Fibroblast of upper back skin (primary cell): ENCODE data around the gene AGBL4.

Source experiments
- DNase-seq: peaks from one replicate; pipeline ENCODE4 v3.0.0-alpha.2; 2013

AGBL4 gene

GRCh38 chr1:48673332-48674105, 1350.2 kb downstream of the AGBL4 start:
- DNase-seq, result no peak

DNA sequence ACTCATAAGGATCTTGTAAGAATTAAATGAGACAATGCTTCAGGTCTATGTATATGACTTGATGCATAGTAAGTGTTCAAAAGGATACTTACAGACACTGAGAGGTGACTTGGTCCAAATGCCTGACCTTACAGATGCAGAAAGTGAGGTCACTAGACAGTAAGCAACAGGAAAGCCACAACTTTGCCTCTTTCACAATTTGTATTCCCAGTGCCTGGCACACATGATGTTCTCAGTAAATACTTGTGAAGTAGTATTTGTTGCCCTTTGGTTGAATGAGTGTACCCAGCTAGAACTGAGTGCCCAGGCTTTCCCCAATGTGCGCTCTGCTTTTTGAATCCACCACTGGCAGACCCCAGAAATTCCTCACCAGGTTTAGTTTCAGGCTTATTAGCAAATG, 1352.2 kb downstream of the AGBL4 start:
- DNase-seq, result no peak

DNA sequence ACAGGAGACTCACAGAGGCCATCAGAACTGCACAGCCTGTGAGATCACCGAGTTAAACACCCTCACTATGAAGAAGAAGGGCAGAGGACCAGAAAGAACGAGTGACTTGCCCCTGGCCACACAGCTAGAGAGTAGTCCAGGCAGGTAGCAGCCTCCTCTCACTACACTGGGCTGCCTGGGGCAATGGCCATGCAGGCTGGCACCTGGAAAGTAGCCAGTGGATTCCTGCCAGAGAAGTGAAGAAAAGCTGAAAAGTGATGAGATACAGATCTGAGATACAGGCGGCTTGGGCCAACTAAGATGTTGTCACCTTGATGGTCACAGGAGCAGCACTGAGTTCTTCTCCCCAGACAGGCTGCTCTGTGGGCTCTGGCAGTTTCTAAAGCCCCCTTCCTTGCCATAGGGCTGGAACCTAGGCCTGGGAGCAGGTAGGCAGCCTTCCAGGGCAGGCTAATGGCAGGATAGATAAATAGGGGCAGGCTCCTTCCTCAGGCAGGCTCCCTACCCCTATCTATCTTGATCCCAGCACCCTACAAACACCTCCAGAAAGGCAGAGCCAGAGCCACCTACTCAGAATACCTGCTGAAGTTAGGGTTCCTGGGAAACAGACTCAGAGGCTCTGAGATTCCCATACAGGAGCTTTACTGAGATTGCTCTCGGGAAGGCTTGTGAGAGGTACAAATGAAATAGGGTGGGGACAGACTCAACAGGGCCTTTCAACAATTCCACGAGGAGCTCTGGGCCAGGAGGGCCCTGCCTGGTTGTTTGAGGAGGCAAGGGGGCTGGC, 1353.3 kb downstream of the AGBL4 start:
- no peak for DNase-seq

DNA sequence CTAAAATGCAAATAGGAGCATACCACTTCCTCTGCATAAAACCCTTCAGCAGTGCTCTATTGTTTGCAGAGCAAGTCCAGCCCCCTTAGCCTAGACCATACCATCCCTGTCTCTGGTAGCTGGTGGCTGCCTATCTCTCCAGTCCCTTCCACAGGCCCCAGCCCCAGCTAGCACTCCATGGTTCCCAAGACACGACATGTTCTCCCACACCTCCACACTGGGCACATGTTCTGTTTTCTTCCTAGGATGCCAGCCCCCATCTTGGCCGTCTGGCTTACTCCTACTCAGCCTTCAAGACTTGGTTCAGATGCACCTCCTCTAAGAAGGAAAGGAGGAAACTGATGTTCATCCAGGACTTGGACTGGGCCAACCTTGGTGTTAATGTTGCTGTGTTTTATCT, 1355.4 kb downstream of the AGBL4 start:
- DNase-seq, result no peak

DNA sequence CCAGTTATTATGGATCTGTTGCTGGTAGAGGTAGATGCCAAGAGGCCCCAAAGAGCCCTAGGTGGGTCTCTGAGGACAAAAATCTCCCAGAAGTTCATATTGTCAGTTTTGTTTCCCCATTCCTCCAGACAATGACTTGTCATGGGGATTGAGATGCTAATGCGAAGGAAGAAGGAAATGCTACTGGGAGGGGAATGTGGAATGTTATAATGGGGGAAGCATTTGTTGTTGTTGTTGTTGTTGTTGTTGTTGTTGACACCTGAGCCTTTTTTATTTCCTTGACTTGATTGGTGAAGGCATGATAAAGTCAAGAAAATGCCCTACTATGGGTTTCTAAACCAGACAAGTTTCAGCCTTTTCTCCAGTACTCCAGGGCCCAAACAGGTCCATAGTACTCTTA, 1356.0 kb downstream of the AGBL4 start:
- DNase-seq, result no peak

DNA sequence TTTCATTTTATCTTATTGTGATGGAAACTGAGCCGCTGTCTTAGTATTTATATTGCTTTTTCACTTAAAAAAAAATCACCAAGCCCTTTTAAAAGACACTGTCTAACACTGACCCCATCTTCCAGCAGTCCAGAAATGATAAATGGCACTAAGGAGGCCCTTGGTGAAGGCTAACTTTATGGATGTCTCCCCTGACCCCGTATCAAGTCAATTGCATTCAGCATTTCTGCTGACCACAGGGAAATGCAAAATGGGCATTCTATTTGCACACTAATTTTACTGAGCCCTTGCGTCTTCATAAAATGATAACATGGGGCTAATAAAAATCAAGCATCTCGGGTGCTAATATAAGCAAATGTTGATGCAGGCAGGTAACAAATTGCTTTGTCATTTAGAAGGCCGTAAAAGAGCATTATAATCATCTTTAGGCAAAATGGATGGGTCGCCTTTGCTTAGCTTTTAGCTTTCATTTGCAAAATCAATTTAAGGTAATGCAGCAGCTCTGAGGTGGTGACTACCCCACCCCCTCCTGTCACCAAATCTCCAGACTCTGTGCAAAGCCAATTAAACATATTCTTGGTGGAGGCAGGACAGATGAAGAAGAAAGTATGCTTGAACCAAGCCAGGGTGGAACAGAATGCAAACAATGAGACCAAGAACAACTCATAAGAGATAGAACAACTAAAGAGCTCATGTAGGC, 1357.9 kb downstream of the AGBL4 start:
- DNase-seq, result no peak

GRCh38 chr1:48661726-48662463, 1361.9 kb downstream of the AGBL4 start:
- DNase-seq, result no peak

DNA sequence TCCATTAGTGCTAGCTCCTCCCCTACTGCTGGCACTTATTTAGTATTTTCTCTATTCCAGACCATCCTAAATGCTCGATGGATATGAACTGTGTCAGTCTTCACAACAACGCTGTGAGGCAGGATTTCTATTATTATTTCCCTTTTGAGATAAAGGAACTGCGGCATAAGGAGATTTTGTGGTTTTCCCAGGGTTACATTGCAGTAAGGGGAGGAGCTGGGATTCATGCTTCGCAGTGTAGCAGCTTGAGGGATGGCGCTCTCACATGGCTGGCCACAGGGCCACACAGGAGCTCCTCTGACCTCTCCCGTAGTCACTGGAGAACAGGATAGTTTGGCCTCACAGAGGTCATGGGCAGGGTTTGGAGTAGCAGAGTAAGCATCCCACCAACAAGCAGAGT, 1364.0 kb downstream of the AGBL4 start:
- no peak for DNase-seq

DNA sequence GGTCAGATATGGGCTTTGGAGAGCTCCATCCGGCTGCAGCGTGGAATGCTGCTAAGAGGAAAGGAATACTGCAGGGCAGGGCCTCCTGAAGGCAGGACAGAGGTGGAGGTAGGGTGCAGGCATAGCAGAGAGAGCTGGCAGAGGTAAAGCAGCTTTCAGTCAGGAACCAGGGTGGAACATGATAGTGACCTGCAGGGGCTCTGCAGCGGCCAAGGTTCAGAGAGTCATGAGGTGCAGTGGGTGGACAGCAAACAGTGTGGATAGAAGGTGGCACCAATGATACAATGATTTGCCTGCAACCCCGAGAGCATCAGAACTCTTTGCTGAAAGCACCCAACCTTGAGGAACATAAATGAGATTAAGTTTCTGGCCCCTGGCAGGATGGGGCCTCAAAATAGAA, 1366.3 kb downstream of the AGBL4 start:
- no peak for DNase-seq

DNA sequence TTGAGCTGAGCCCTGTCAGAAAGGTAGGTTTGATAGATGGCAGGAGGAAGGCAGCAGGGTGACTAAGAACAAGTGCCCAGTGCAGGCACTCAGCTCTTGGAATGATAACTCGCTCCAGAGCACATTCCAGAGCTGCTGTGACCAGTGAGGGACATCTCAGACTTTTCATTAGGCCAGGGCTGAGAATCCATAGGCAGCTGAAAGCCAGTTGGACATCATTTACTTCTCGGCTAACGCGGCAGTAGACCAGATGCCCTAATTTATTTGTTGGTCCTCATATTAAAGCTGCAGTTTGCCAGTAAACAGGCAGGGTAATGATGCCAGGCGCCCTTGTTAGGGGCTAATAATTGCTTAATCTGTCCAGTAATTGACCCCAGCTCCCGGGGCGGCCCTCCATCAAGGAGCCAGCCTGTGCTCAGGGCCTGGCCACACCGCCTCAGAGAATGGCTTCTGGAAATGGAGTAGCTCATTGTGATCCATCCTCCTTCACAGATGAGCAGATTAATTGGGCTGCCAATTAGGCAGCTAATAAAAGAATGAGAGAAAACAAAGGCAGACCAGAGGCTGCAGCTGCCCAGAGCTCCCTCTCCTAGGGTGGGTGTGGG, 1369.0 kb downstream of the AGBL4 start:
- DNase-seq, result no peak

- DNase-seq, result no peak
Measured at GRCh38 chr1:48652334-48652733, 1371.4 kb downstream of the AGBL4 start.

DNA sequence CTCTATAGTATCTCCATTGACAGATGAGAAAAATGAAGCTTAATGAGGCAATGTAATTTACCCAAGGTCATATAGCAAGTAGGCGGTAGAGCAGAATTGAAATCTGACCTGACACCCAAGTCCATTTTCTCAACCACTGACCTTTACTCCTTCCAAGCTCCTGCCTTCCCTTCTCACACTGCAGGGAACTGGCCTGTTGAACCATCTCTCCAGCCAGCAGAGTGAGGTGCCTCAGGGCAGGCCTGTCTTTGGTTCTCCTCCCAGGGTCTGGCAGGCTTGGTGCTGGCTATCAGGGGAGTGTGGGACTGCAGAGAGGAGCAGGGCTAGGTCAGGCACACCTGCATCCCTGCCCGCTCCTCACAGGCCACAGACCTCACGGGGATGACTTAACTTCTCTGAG, 1373.9 kb downstream of the AGBL4 start:
- no peak for DNase-seq

- DNase-seq, result no peak
Measured at GRCh38 chr1:48645883-48646282, 1377.9 kb downstream of the AGBL4 start.

GRCh38 chr1:48644905-48645605, 1378.7 kb downstream of the AGBL4 start:
- DNase-seq, result no peak

- no peak for DNase-seq
Measured at GRCh38 chr1:48644190-48644900, 1379.4 kb downstream of the AGBL4 start.

DNA sequence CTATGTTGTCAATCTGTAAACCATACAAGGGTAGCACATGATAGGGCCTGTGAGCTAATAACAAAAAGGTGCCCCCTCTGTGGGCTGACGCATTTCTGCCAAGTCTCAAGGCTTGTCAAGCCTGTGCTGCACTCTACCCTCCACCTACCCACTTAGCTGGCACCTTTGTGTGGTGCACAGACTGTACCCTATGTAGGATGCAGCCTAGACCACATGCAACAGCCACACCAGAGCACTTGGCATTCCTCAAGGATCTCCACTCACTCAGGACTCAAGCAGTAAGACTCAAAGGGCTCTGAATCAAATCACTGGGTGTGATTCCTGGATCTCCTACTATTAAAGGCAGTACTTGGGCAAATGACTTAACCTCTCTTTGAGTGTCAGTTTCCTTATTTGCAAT, 1380.6 kb downstream of the AGBL4 start:
- no peak for DNase-seq

GRCh38 chr1:48640836-48641492, 1382.8 kb downstream of the AGBL4 start:
- DNase-seq, result no peak

GRCh38 chr1:48629867-48630266, 1393.9 kb downstream of the AGBL4 start:
- no peak for DNase-seq

DNA sequence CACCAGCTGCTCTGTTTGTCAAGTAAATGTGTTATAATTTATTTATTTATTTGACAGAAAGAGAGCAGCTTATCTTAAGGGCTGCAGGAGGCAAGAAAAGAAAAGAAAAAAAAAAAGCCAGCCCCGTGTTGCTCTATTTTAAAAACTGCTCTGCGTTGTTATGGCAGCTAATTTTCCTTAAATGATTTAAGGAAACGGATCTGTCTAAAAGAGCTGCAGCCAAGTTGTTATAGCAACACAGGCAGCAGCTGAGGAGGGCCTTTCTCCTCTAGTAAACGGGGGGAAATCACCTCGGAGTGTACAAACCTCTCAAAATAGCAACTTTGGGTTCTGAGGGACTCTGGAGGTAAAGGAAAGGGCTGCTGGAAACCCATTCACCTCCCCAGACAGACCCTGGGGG, 1396.3 kb downstream of the AGBL4 start:
- DNase-seq, result no peak

DNA sequence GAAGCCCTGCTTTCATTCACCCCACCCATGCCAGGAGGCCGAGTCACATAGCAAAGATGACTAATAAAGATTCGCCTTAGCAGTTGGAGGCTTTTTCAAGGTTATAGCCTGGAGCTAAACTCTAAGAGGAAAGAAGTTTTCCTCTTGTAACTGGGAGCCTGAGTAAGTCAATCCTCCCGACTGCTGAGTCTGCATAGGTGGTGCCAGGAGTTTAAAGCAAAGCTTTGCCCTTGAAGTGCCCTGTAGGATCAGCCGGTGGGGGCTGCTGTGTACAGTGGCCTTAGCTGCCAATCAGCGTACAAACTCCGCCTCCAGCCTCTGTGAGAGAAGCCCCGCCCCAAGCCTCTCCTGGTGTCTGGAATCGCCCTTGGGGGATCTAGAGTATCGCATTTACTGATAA, 1404.2 kb downstream of the AGBL4 start:
- peak; percentile 47 for DNase-seq

DNA sequence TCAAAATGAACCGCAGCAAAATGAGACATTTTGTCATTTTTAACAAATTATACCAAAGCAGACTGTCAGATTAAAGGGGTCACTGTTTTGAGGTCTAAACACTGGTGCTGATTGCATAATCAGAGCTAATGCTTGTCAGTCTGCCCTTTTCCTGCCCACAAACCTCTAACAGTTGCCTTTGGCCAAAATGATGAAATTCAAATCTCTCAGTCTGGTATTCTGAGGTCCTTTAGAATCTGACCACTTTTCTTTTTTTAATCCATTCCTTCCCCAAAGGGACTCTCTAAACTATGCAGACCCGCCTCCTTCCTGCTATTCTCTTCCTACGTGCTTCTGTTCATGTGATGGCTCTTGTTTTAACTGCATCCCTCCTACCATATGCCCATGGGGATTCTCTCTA, 1406.5 kb downstream of the AGBL4 start:
- peak; percentile 85 for DNase-seq
